H1 (cell line): ENCODE results near the gene STK39. TPM values are rescaled to one million over a fixed set of nuclear protein-coding genes. Genes with fewer than 3 reads are reported as not detected.

Experiments used
- CTCF ChIA-PET: fragments of 300-600 bp; sonication (Branson Sonifier 250); formaldehyde crosslinking; loops from one replicate; lab custom pipeline; 2021; ENCODE audit not compliant: partially characterized antibody; lab: Charles Lee
- POLR2A ChIA-PET: fragments of 300-600 bp; sonication (Branson Sonifier 250); formaldehyde crosslinking; loops from one replicate; lab custom pipeline; 2021; ENCODE audit warnings: inconsistent platforms; ENCODE audit not compliant: partially characterized antibody; lab: Charles Lee
- DNase-seq, 2 experiments: peaks; one replicate each; pipeline versions ENCODE4 v3.0.0 to v3.0.0-alpha.2; 2010 to 2022; ENCODE audit warnings: low spot score in 2 of 2, low read depth in 1 of 2, mixed read lengths in 1 of 2
- FAIRE-seq: peaks from 2 replicates; lab custom pipeline; 2011; peaks lifted over from hg19 to GRCh38; lab: Jason Lieb, UNC
- H2AFZ ChIP-seq: 2 replicates; pipeline ENCODE4 v1.8.1; 2012; ENCODE audit warnings: low read length, inconsistent platforms
- H2AK5ac ChIP-seq: 2 replicates; pipeline ENCODE4 v1.6.1; 2013; ENCODE audit warnings: low read depth, low read length
- H2BK120ac ChIP-seq: replicated peaks from 2 replicates; pipeline ENCODE3; 2013; ENCODE audit warnings: low read depth, low read length, inconsistent platforms
- H2BK12ac ChIP-seq: 2 replicates; pipeline ENCODE4 v1.6.1; 2013; ENCODE audit warnings: low read depth, low read length
- H2BK15ac ChIP-seq: 2 replicates; pipeline ENCODE4 v1.6.1; 2013; ENCODE audit warnings: low read length
- H2BK20ac ChIP-seq: 2 replicates; pipeline ENCODE4 v1.6.1; 2013; ENCODE audit warnings: low read length
- H2BK5ac ChIP-seq: 2 replicates; pipeline ENCODE4 v1.6.1; 2013; ENCODE audit warnings: low read depth, low read length
- H3K14ac ChIP-seq: 2 replicates; pipeline ENCODE4 v1.6.1; 2013; ENCODE audit warnings: inconsistent platforms; ENCODE audit not compliant: insufficient read length
- H3K18ac ChIP-seq: 2 replicates; pipeline ENCODE4 v1.6.1; 2013; ENCODE audit warnings: low read length; ENCODE audit errors: extremely low read depth
- H3K23ac ChIP-seq: 2 replicates; pipeline ENCODE4 v1.6.1; 2013; ENCODE audit warnings: inconsistent platforms; ENCODE audit not compliant: insufficient read length
- H3K23me2 ChIP-seq: 2 replicates; pipeline ENCODE4 v1.6.1; 2013; ENCODE audit warnings: low read depth, low read length
- H3K27ac ChIP-seq: 2 replicates; pipeline ENCODE4 v1.6.1; 2011; ENCODE audit warnings: low read depth, low read length, inconsistent platforms
- H3K27me3 ChIP-seq, 4 experiments: replicated peaks in 1 of 4; 1 replicate in 1 of 4; 2 replicates in 3 of 4; pipeline versions ENCODE4 v1.6.1 to v1.8.1; 2011 to 2013; ENCODE audit warnings: low read length in 3 of 4, mild to moderate bottlenecking in 3 of 4, inconsistent platforms in 2 of 4, mixed read lengths in 2 of 4, moderate library complexity in 1 of 4; ENCODE audit not compliant: control insufficient read depth in 3 of 4, insufficient read depth in 3 of 4; ENCODE audit errors: extremely low read depth in 1 of 4
- H3K36me3 ChIP-seq, 4 experiments: 2 replicates each; pipeline versions ENCODE4 v1.6.1 to v1.8.1; 2011 to 2013; ENCODE audit warnings: mild to moderate bottlenecking in 4 of 4, low read length in 3 of 4, moderate library complexity in 2 of 4, control low read depth in 1 of 4, inconsistent platforms in 1 of 4; ENCODE audit not compliant: insufficient read depth in 4 of 4, control insufficient read depth in 2 of 4
- H3K4ac ChIP-seq: replicated peaks from 2 replicates; pipeline ENCODE3; 2013; ENCODE audit warnings: low read length, low read depth, mixed read lengths, inconsistent platforms; ENCODE audit not compliant: insufficient read length
- H3K4me1 ChIP-seq, 4 experiments: replicated peaks in 1 of 4; 1 replicate in 1 of 4; 2 replicates in 3 of 4; pipeline versions ENCODE4 v1.6.1 to v1.8.1; 2011 to 2013; ENCODE audit warnings: low read length in 3 of 4, inconsistent platforms in 2 of 4, mixed read lengths in 1 of 4; ENCODE audit not compliant: insufficient read depth in 4 of 4, control insufficient read depth in 3 of 4
- H3K4me2 ChIP-seq, 2 experiments: 2 replicates each; pipeline versions ENCODE4 v1.6.1 to v1.8.1; 2011 to 2013; ENCODE audit warnings: low read depth in 2 of 2, low read length in 2 of 2, control low read depth in 1 of 2, inconsistent platforms in 1 of 2, mild to moderate bottlenecking in 1 of 2; ENCODE audit not compliant: insufficient read depth in 1 of 2
- H3K4me3 ChIP-seq, 4 experiments: fragments of 200-600, 300-600 bp in 1 of 4; sonication (generic), shearing (Covaris generic), sonication (Bioruptor Twin) in 1 of 4; 2 replicates each; pipeline versions ENCODE4 v1.5.1 to v1.8.1; 2011 to 2016; ENCODE audit warnings: low read length in 4 of 4, low read depth in 3 of 4, control low read depth in 2 of 4, inconsistent platforms in 2 of 4, mild to moderate bottlenecking in 2 of 4, mixed read lengths in 1 of 4, moderate library complexity in 1 of 4; ENCODE audit not compliant: insufficient read depth in 2 of 4; ENCODE audit errors: extremely low read depth in 1 of 4
- H3K56ac ChIP-seq: replicated peaks from 2 replicates; pipeline ENCODE3; 2013; ENCODE audit warnings: low read depth, mild to moderate bottlenecking, mixed read lengths, low read length, inconsistent platforms; ENCODE audit not compliant: insufficient read length
- H3K79me1 ChIP-seq: 2 replicates; pipeline ENCODE4 v1.6.1; 2013; ENCODE audit warnings: low read depth, low read length, control low read depth
- H3K79me2 ChIP-seq, 2 experiments: 2 replicates each; pipeline versions ENCODE4 v1.6.1 to v1.8.1; 2012 to 2013; ENCODE audit warnings: low read length in 2 of 2, mild to moderate bottlenecking in 2 of 2, inconsistent platforms in 1 of 2; ENCODE audit not compliant: insufficient read depth in 2 of 2, control insufficient read depth in 1 of 2
- H3K9ac ChIP-seq, 4 experiments: replicated peaks in 1 of 4; 1 replicate in 1 of 4; 2 replicates in 3 of 4; pipeline versions ENCODE4 v1.6.1 to v1.8.1; 2011 to 2013; ENCODE audit warnings: low read depth in 3 of 4, low read length in 3 of 4, control low read depth in 2 of 4, mild to moderate bottlenecking in 2 of 4, moderate library complexity in 2 of 4, inconsistent platforms in 1 of 4; ENCODE audit errors: extremely low read depth in 1 of 4
- H3K9me3 ChIP-seq, 2 experiments: 2 replicates each; pipeline versions ENCODE4 v1.6.1 to v1.8.1; 2012 to 2013; ENCODE audit warnings: mild to moderate bottlenecking in 2 of 2, moderate library complexity in 2 of 2, control low read depth in 1 of 2, inconsistent platforms in 1 of 2, low read depth in 1 of 2, low read length in 1 of 2, mixed read lengths in 1 of 2; ENCODE audit not compliant: insufficient read depth in 2 of 2
- H4K20me1 ChIP-seq, 2 experiments: replicated peaks in 1 of 2; 2 replicates each; pipeline versions ENCODE3 to v1.8.1; 2011 to 2013; ENCODE audit warnings: inconsistent platforms in 2 of 2, low read length in 2 of 2, mild to moderate bottlenecking in 1 of 2; ENCODE audit not compliant: insufficient read depth in 2 of 2, control insufficient read depth in 1 of 2
- H4K5ac ChIP-seq: 2 replicates; pipeline ENCODE4 v1.6.1; 2013; ENCODE audit warnings: low read length, low read depth, mixed read lengths, inconsistent platforms; ENCODE audit not compliant: insufficient read length
- H4K8ac ChIP-seq: 2 replicates; pipeline ENCODE4 v1.8.0; 2013; ENCODE audit warnings: mild to moderate bottlenecking, moderate library complexity, low read length, inconsistent platforms; ENCODE audit not compliant: insufficient read depth; ENCODE audit errors: extremely low read depth
- H4K91ac ChIP-seq: replicated peaks from 2 replicates; pipeline ENCODE3; 2013; ENCODE audit warnings: low read length, mixed read lengths, inconsistent platforms; ENCODE audit not compliant: insufficient read length
- BRCA1 ChIP-seq: IDR thresholded peaks from 2 replicates; pipeline ENCODE4 v1.6.1; 2012; ENCODE audit warnings: low read depth, low read length, improper control_type of control experiment
- CBX5 ChIP-seq: fragments of 300-800, 300-1000 bp; sonication (generic); IDR thresholded peaks from 2 replicates; pipeline ENCODE4 v1.7.1; 2016; ENCODE audit warnings: antibody characterized with exemption, low read length, low read depth
- EZH2 ChIP-seq: fragments of 200-600 bp; sonication (generic); IDR thresholded peaks from 2 replicates; pipeline ENCODE4 v1.7.1; 2012; ENCODE audit warnings: low read depth, mild to moderate bottlenecking, moderate library complexity, low read length, inconsistent platforms; ENCODE audit not compliant: severe bottlenecking
- POU5F1 ChIP-seq: IDR thresholded peaks from 2 replicates; pipeline ENCODE4 v1.6.1; 2011; ENCODE audit warnings: low read depth, mild to moderate bottlenecking, low read length, moderate library complexity
- RXRA ChIP-seq: IDR thresholded peaks from 2 replicates; pipeline ENCODE4 v1.6.1; 2011; ENCODE audit warnings: low read depth, mild to moderate bottlenecking, low read length, moderate library complexity; ENCODE audit not compliant: insufficient read depth
- SAP30 ChIP-seq: fragments of 300-600 bp; sonication (generic); IDR thresholded peaks from 2 replicates; pipeline ENCODE4 v1.7.1; 2012; ENCODE audit warnings: low read length, moderate library complexity, mild to moderate bottlenecking, inconsistent platforms; ENCODE audit not compliant: insufficient read depth, insufficient replicate concordance
- TAF1 ChIP-seq: IDR thresholded peaks from 2 replicates; pipeline ENCODE4 v1.6.1; 2011; ENCODE audit warnings: mild to moderate bottlenecking, low read depth, low read length
- TAF7 ChIP-seq: optimal IDR thresholded peaks from 2 replicates; pipeline ENCODE3; 2011; ENCODE audit warnings: low read depth, mild to moderate bottlenecking, inconsistent platforms, low read length, moderate library complexity, borderline replicate concordance
- TBP ChIP-seq: IDR thresholded peaks from 2 replicates; pipeline ENCODE4 v1.6.1; 2011; ENCODE audit warnings: low read depth, low read length, improper control_type of control experiment
- TEAD4 ChIP-seq: IDR thresholded peaks from 2 replicates; pipeline ENCODE4 v1.6.1; 2012; ENCODE audit warnings: low read depth, low read length, inconsistent platforms, mixed read lengths
- WGBS, 2 experiments: shearing (Covaris generic) in 1 of 2; methylation state at CpG; one replicate each; pipeline versions ENCODE4 v1.1.6 to v1.1.7; 2013 to 2015; ENCODE audit warnings: low lambda C conversion rate in 2 of 2, mixed read lengths in 2 of 2, inconsistent platforms in 1 of 2, low coverage in 1 of 2, missing lambda C conversion rate in 1 of 2; ENCODE audit not compliant: insufficient replicate concordance in 2 of 2, insufficient coverage in 1 of 2, insufficient read length in 1 of 2; ENCODE audit errors: extremely low coverage in 1 of 2, missing lambda C conversion rate in 1 of 2; 5-methylcytosine and 5-hydroxymethylcytosine counted together
- polyA plus RNA-seq, 7 experiments: library from polyadenylated mRNA; depleted of rRNA in 3 of 7; stranded (reverse) in 5 of 7; unstranded in 2 of 7; fragments of >200 nt in 5 of 7; fragments of 200-250 nt in 2 of 7; gene quantifications; 1 replicate in 5 of 7; 2 replicates in 1 of 7; 4 replicates in 1 of 7; pipeline versions ENCODE4 v1.2.1 to v1.2.3, GENCODE V29; 2011 to 2013; ENCODE audit warnings: missing spikeins in 2 of 7, mixed read lengths in 2 of 7
- total RNA-seq: library from RNA; stranded (reverse); fragmentation: NEBNext Ultra II Directional; extraction: Animal tissue kit (Norgen Biotek cat#: 25700); gene quantifications from 2 replicates; pipeline ENCODE4 v1.2.1, GENCODE V29; 2021
- TF ChIP-seq, protein P1 (sequence below): IDR thresholded peaks from 2 replicates; pipeline ENCODE4 v1.6.1; 2011; ENCODE audit warnings: low read length, improper control_type of control experiment

STK39 gene
- total and polyA plus RNA-seq, 2 of the 8 experiments (the other 6 are each of a cell fraction or from before 2014, with no cell fraction given), result 13.7 to 23.8 TPM

DNA sequence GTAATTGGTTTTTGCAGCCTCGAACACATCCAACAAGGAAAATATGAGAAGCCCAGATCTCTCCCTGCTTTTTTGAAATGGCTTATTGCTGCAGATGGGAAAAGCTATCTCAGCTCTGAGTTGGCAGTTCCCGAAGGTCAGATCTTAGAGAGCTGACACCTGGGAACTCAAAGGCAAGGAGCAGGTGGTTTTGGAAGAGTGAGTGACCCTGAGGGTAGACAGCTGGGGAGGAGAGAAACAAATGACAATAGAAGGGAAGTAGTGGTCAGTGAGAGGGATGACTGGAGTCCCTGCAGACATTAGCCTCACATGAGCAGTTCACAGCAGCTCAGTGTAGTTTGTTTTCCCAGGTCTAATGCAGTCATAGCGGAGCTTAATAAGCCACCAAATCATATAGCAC is 317.9 kb downstream of the STK39 start:
- H3K56ac ChIP-seq, result no peak overlapping the region
- H3K79me2 ChIP-seq, result no peaks in the 10 kb centered on the region
- no peaks in the 10 kb centered on the region for H3K9me3 ChIP-seq
- H3K4me2 ChIP-seq, result no peak overlapping the region
- DNase-seq (no peak), FAIRE-seq (no peak)
- H2BK120ac ChIP-seq, result no peak overlapping the region
- H2BK20ac ChIP-seq, result no peak overlapping the region
- H2AK5ac ChIP-seq, result no peak overlapping the region
- WGBS, 2 experiments, result 90% methylated on average over 3 of the region's 3 CpGs; no CpG with 5 or more reads in 1 of the 2 experiments
- no peak overlapping the region for H3K18ac ChIP-seq
- H3K23ac ChIP-seq, result no peak overlapping the region
- no peaks in the 10 kb centered on the region; a peak in 1 of 7 replicates for H3K27me3 ChIP-seq
- H3K4me1 ChIP-seq, result no peaks in the 10 kb centered on the region
- H4K8ac ChIP-seq, result no peak overlapping the region
- no peak overlapping the region for H4K5ac ChIP-seq
- H4K20me1 ChIP-seq, result no peaks in the 10 kb centered on the region
- no peak overlapping the region for H3K4me3 ChIP-seq
- no peak overlapping the region for H2BK5ac ChIP-seq
- no peak overlapping the region for H2BK12ac ChIP-seq
- H3K23me2 ChIP-seq, result no peaks in the 10 kb centered on the region
- H3K9ac ChIP-seq, result no peak overlapping the region
- POLR2A ChIA-PET, result no interaction called here
- no peak overlapping the region for H3K27ac ChIP-seq
- no peak overlapping the region for H3K14ac ChIP-seq
- TF ChIP-seq TBP (no peak), POU5F1 (no peak), CBX5 (no peak), TAF7 (no peak), SAP30 (no peak), RXRA (no peak), BRCA1 (no peak), TEAD4 (no peak), EZH2 (no peak), TAF1 (no peak)
- TF ChIP-seq, protein P1, sequence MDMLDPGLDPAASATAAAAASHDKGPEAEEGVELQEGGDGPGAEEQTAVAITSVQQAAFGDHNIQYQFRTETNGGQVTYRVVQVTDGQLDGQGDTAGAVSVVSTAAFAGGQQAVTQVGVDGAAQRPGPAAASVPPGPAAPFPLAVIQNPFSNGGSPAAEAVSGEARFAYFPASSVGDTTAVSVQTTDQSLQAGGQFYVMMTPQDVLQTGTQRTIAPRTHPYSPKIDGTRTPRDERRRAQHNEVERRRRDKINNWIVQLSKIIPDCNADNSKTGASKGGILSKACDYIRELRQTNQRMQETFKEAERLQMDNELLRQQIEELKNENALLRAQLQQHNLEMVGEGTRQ, result no peak
- H2AFZ ChIP-seq, result no peak overlapping the region
- H4K91ac ChIP-seq, result no peak overlapping the region
- H2BK15ac ChIP-seq, result no peak overlapping the region
- no peaks in the 10 kb centered on the region for H3K36me3 ChIP-seq
- CTCF ChIA-PET, result interaction anchor here (1.1 to 1.7 kb wide), 3 partner anchors 8 to 18 kb away, joined by 3 to 7 read pairs (median 4); no protein-coding TSS in a partner anchor
- no peak overlapping the region for H3K4ac ChIP-seq
- no peaks in the 10 kb centered on the region for H3K79me1 ChIP-seq
